Measurements from ENCODE around the gene MCC. TPM values are rescaled to one million over a fixed set of nuclear protein-coding genes. Genes with fewer than 3 reads are reported as not detected.

The MCC gene
- total and polyA plus RNA-seq, 2 of the 4 experiments (the other 2 are of a cell fraction) = 5.0 to 20.6 TPM

DNA sequence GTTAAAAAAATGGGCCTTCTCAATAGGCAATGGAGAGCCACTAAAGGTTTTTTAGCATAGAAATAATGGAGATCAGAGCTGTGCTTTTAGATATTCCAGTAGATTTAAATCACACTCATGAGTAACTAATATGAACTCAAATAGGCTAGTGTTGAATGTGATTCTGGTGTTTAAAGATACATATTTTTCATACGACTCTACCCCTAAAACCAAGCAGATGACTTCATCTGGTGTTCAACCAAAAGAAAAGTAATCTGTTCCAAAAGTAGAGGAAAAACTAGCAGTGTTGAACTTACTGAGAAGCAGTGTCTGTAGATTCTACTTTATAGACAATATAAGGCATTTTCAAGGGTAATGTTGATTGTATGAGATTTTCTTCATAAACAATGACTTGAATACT is 191.6 kb downstream of the MCC start:
- H3K79me1 ChIP-seq (ENCODE audit: low read depth in 1 of 2, low read length in 2 of 2) = peaks cover 13 to 26% of the 10 kb centered on the region in 2 experiments
- CTCF ChIA-PET = no interaction called here
- no peak overlapping the region; the same call in 1 of the 2 replicates for H4K91ac ChIP-seq (ENCODE audit: insufficient read depth, low read depth, low read length)
- DNase-seq (peak; percentile 57), ATAC-seq (ENCODE audit: low read depth) (no peak; the same call in 1 of the 2 replicates)
- H4K5ac ChIP-seq (ENCODE audit: low read depth, low read length) = no peak overlapping the region
- H2BK120ac ChIP-seq (ENCODE audit: low read depth, low read length) = no peak overlapping the region
- no CpG with 5 or more reads among the region's 1 CpG for WGBS, 2 experiments (ENCODE audit: extremely low coverage in 2 of 2, insufficient read length in 1 of 2)
- H2AK9ac ChIP-seq (replicated peaks; ENCODE audit: low read depth, low read length, poor library complexity) = no peak overlapping the region
- POLR2A ChIA-PET (ENCODE audit: unreplicated experiment) = no interaction called here
- intact Hi-C loops (cut with micrococcal nuclease) = loop anchor here (10.0 kb wide), 1 partner anchor 232 kb away; no protein-coding TSS in a partner anchor
- H2BK20ac ChIP-seq (ENCODE audit: low read depth, low read length) = no peak overlapping the region
- no peak overlapping the region for H3K18ac ChIP-seq (ENCODE audit: low read depth, low read length)
- no peak overlapping the region for H4K8ac ChIP-seq (ENCODE audit: low read depth in 2 of 2, low read length in 2 of 2)
- peaks cover 8% of the 10 kb centered on the region; the same call in 1 of the 2 replicates for H3K4me1 ChIP-seq (ENCODE audit: control insufficient read depth, insufficient read depth, low read length)
- H3K9me3 ChIP-seq (ENCODE audit: control insufficient read depth, insufficient read depth, low read length) = no peaks in the 10 kb centered on the region
- H3K36me3 ChIP-seq (ENCODE audit: control insufficient read depth, insufficient read depth, low read length) = no peaks in the 10 kb centered on the region
- H2AK5ac ChIP-seq (ENCODE audit: low read depth, low read length) = no peak overlapping the region
- dilution Hi-C loops (cut with HindIII; ENCODE audit: low sequenced_read_pairs, unreplicated experiment) = no loop called here
- no peak overlapping the region for H2BK15ac ChIP-seq (ENCODE audit: low read depth, low read length)
- H3K4me2 ChIP-seq (ENCODE audit: low read depth, low read length) = no peak overlapping the region
- no peak overlapping the region for H2AFZ ChIP-seq (replicated peaks; ENCODE audit: low read length, poor library complexity)
- no peak overlapping the region for H3K4me3 ChIP-seq (ENCODE audit: insufficient read depth, low read depth, low read length)
- H3K14ac ChIP-seq (replicated peaks; ENCODE audit: low read depth, low read length) = no peak overlapping the region
- TF ChIP-seq BHLHE40 (IDR thresholded peaks at IDR 0.05; ENCODE audit: low read depth, low read length) (no peak), CTCF (conservative IDR thresholded peaks at IDR 0.05; ENCODE audit: low read depth, low read length) (no peak), POLR2A (IDR thresholded peaks at IDR 0.05; ENCODE audit: low read depth, low read length) (no peak), CHD1 (IDR thresholded peaks at IDR 0.05; ENCODE audit: low read depth, low read length) (no peak), RAD21 (IDR thresholded peaks at IDR 0.05; ENCODE audit: low read length) (no peak), RFX5 (IDR thresholded peaks at IDR 0.05; ENCODE audit: low read depth, low read length) (no peak), SMC3 (IDR thresholded peaks at IDR 0.05; ENCODE audit: low read depth, low read length) (no peak), NFE2L2 (IDR thresholded peaks at IDR 0.05; ENCODE audit: low read depth, low read length) (no peak), MAZ (IDR thresholded peaks at IDR 0.05; ENCODE audit: borderline replicate concordance, low read depth, low read length) (no peak)
- TF ChIP-seq, protein P1, sequence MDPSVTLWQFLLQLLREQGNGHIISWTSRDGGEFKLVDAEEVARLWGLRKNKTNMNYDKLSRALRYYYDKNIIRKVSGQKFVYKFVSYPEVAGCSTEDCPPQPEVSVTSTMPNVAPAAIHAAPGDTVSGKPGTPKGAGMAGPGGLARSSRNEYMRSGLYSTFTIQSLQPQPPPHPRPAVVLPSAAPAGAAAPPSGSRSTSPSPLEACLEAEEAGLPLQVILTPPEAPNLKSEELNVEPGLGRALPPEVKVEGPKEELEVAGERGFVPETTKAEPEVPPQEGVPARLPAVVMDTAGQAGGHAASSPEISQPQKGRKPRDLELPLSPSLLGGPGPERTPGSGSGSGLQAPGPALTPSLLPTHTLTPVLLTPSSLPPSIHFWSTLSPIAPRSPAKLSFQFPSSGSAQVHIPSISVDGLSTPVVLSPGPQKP (IDR thresholded peaks at IDR 0.05; ENCODE audit: borderline replicate concordance, low read depth, low read length) = no peak
- no peaks in the 10 kb centered on the region for H3K9me1 ChIP-seq (ENCODE audit: insufficient read depth, low read length)
- no peak overlapping the region for H3K9ac ChIP-seq (ENCODE audit: low read depth, low read length)
- H4K20me1 ChIP-seq (ENCODE audit: insufficient read depth, low read length) = peaks cover 17% of the 10 kb centered on the region; the same call in 1 of the 2 replicates
- no peak overlapping the region for H3K4ac ChIP-seq (ENCODE audit: low read depth, low read length)
- in situ Hi-C loops (cut with MboI; ENCODE audit: low sequenced_read_pairs) = no loop called here
- no TSS peak for BruUV-seq (replicated peaks)
- peak overlapping the region; percentile 21; the same call in 1 of the 2 replicates for H3K27ac ChIP-seq (ENCODE audit: insufficient read depth, low read length)
- H3K27me3 ChIP-seq (ENCODE audit: control insufficient read depth, insufficient read depth, low read length) = no peaks in the 10 kb centered on the region
- H3K23ac ChIP-seq (ENCODE audit: low read depth, low read length) = no peak overlapping the region
- H3K56ac ChIP-seq (ENCODE audit: extremely low read depth, insufficient read depth, low read length) = no peak overlapping the region
- H2BK5ac ChIP-seq (ENCODE audit: low read depth, low read length, poor library complexity, severe bottlenecking) = peak overlapping the region; percentile 9
